HepG2 (cell line): Measurements from ENCODE around the gene DCP2. TPM values are rescaled to one million over a fixed set of nuclear protein-coding genes. Genes with fewer than 3 reads are reported as not detected.

ENCODE experiments used
- ATAC-seq: fragments of 200-7000 bp; cut with Tn5 transposase; 3 replicates; pipeline ENCODE4 v1.9.1; 2020; ENCODE audit warnings: mild to moderate bottlenecking, moderate library complexity
- BruUV-seq: library from RNA; stranded (reverse); fragments of 400-500 nt; replicated peaks from 2 replicates; lab custom pipeline; 2021; lab: Mats Ljungman, UMichigan
- CTCF ChIA-PET: fragments of 300-600 bp; formaldehyde crosslinking; extraction: SDS; loops from one replicate; lab custom pipeline; 2021; ENCODE audit warnings: low total read pairs, inconsistent platforms, low intra/inter-chr PET ratio; lab: Yijun Ruan, JAX
- POLR2A ChIA-PET: fragments of 350-600 bp; sonication (Branson Sonifier 250); formaldehyde crosslinking; loops from one replicate; lab custom pipeline; 2020; ENCODE audit warnings: antibody characterized with exemption, inconsistent platforms; lab: Yijun Ruan, JAX
- DNase-seq: peaks from one replicate; pipeline ENCODE4 v3.0.0-alpha.2; 2015; ENCODE audit warnings: low spot score
- FAIRE-seq: peaks from 3 replicates; lab custom pipeline; 2011; peaks lifted over from hg19 to GRCh38; lab: Jason Lieb, UNC
- H2AFZ ChIP-seq: one replicate; pipeline ENCODE4 v1.6.1; 2011; ENCODE audit warnings: low read length, inconsistent platforms
- H3K27ac ChIP-seq: fragments of 300-600 bp; 3 replicates; pipeline ENCODE4 v1.8.0; 2011; ENCODE audit warnings: mixed run types, mild to moderate bottlenecking, mixed read lengths, low read length, inconsistent platforms; ENCODE audit not compliant: insufficient read depth; ENCODE audit errors: extremely low read length
- H3K27me3 ChIP-seq, 2 experiments: fragments of 200-600 bp in 1 of 2; 2 replicates in 1 of 2; 3 replicates in 1 of 2; pipeline versions ENCODE4 v1.6.0 to v1.8.0; 2011; ENCODE audit warnings: low read length in 2 of 2, mild to moderate bottlenecking in 2 of 2, moderate library complexity in 2 of 2, inconsistent platforms in 1 of 2; ENCODE audit not compliant: insufficient read depth in 2 of 2, control insufficient read depth in 1 of 2
- H3K36me3 ChIP-seq, 2 experiments: fragments of 200-600 bp in 1 of 2; replicated peaks in 1 of 2; 2 replicates in 1 of 2; 3 replicates in 1 of 2; pipeline versions ENCODE4 v1.5.1 to v1.8.0; 2011; ENCODE audit warnings: low read length in 2 of 2, inconsistent platforms in 1 of 2; ENCODE audit not compliant: insufficient read depth in 2 of 2, control insufficient read depth in 1 of 2
- H3K4me1 ChIP-seq: 2 replicates; pipeline ENCODE4 v1.5.1; 2012; ENCODE audit warnings: low read length, inconsistent platforms; ENCODE audit not compliant: insufficient read depth
- H3K4me2 ChIP-seq: 2 replicates; pipeline ENCODE4 v1.6.0; 2011; ENCODE audit warnings: low read depth, low read length, inconsistent platforms
- H3K4me3 ChIP-seq, 3 experiments: fragments of 200-600 bp in 1 of 3; sonication (generic), shearing (Covaris generic) in 1 of 3; replicated peaks in 1 of 3; 2 replicates each; pipeline ENCODE4 v1.5.1; 2011 to 2016; ENCODE audit warnings: low read length in 3 of 3, inconsistent platforms in 2 of 3, low read depth in 2 of 3, mild to moderate bottlenecking in 2 of 3, control low read depth in 1 of 3, mixed read lengths in 1 of 3; ENCODE audit not compliant: insufficient read depth in 1 of 3
- H3K79me2 ChIP-seq: one replicate; pipeline ENCODE4 v1.6.1; 2011; ENCODE audit warnings: low read length, inconsistent platforms; ENCODE audit not compliant: insufficient read depth
- H3K9ac ChIP-seq: 2 replicates; pipeline ENCODE4 v1.6.0; 2011; ENCODE audit warnings: mild to moderate bottlenecking, low read depth, low read length, inconsistent platforms; ENCODE audit not compliant: insufficient read depth
- H3K9me3 ChIP-seq: 2 replicates; pipeline ENCODE4 v1.5.1; 2012; ENCODE audit warnings: mild to moderate bottlenecking, low read length
- H4K20me1 ChIP-seq: 2 replicates; pipeline ENCODE4 v1.6.0; 2011; ENCODE audit warnings: inconsistent platforms, mild to moderate bottlenecking, low read length, moderate library complexity; ENCODE audit not compliant: insufficient read depth
- FOXP1 ChIP-seq, 2 experiments: fragments of 450-650 bp in 1 of 2; IDR thresholded peaks; 2 replicates each; pipeline ENCODE4 v1.6.1; 2017 to 2018; ENCODE audit warnings: antibody characterized with exemption in 1 of 2
- FUBP1 ChIP-seq: sonication (generic); formaldehyde crosslinking; IDR thresholded peaks from 2 replicates; pipeline ENCODE4 v1.5.1; 2020; ENCODE audit warnings: missing genetic modification reagents, mild to moderate bottlenecking, borderline replicate concordance
- HES4 ChIP-seq: sonication (generic); formaldehyde crosslinking; IDR thresholded peaks from 2 replicates; pipeline ENCODE4 v1.9.0; 2021; ENCODE audit warnings: mild to moderate bottlenecking, missing genetic modification reagents, borderline replicate concordance
- HNRNPH1 ChIP-seq: fragments of 200-400 bp; formaldehyde crosslinking; optimal IDR thresholded peaks from 2 replicates; pipeline ENCODE3; 2017; ENCODE audit warnings: mild to moderate bottlenecking, low read depth, low read length
- MAF1 ChIP-seq: sonication (generic); formaldehyde crosslinking; IDR thresholded peaks from 2 replicates; pipeline ENCODE4 v1.5.0; 2020; ENCODE audit warnings: missing genetic modification reagents, borderline replicate concordance
- MAFK ChIP-seq, 2 experiments: IDR thresholded peaks in 1 of 2; conservative IDR thresholded peaks in 1 of 2; 2 replicates each; pipeline ENCODE4 v1.6.1; 2011; ENCODE audit warnings: improper control_type of control experiment in 2 of 2, low read length in 2 of 2
- RBM22 ChIP-seq: fragments of 200-400 bp; formaldehyde crosslinking; optimal IDR thresholded peaks from 2 replicates; pipeline ENCODE3; 2017; ENCODE audit warnings: mild to moderate bottlenecking, low read length, moderate library complexity
- TAF15 ChIP-seq: fragments of 200-400 bp; formaldehyde crosslinking; IDR thresholded peaks from one replicate; pipeline ENCODE4 v1.6.1; 2018; ENCODE audit warnings: mild to moderate bottlenecking, low read depth, low read length; ENCODE audit not compliant: poor library complexity, severe bottlenecking
- TSC22D2 ChIP-seq: sonication (generic); formaldehyde crosslinking; IDR thresholded peaks from 2 replicates; pipeline ENCODE4 v1.5.1; 2020; ENCODE audit warnings: missing genetic modification reagents, mild to moderate bottlenecking, borderline replicate concordance
- ZKSCAN8 ChIP-seq: IDR thresholded peaks from 2 replicates; pipeline ENCODE4 v1.6.1; 2016; ENCODE audit warnings: borderline replicate concordance, missing genetic modification reagents, missing compliant biosample characterization
- ZNF720 ChIP-seq: sonication (generic); formaldehyde crosslinking; IDR thresholded peaks from 2 replicates; pipeline ENCODE4 v1.4.0; 2020; ENCODE audit warnings: missing genetic modification reagents
- ZNF772 ChIP-seq: sonication (generic); formaldehyde crosslinking; IDR thresholded peaks from 2 replicates; pipeline ENCODE4 v1.5.0; 2020; ENCODE audit warnings: mild to moderate bottlenecking, missing genetic modification reagents
- ZNF775 ChIP-seq: sonication (generic); formaldehyde crosslinking; IDR thresholded peaks from 2 replicates; pipeline ENCODE4 v1.4.0; 2020; ENCODE audit warnings: missing genetic modification reagents, mild to moderate bottlenecking, moderate library complexity, borderline replicate concordance
- WGBS: methylation state at CpG from one replicate; pipeline ENCODE4 v1.1.6; 2017; ENCODE audit warnings: low lambda C conversion rate; 5-methylcytosine and 5-hydroxymethylcytosine counted together
- in situ Hi-C: cut with HindIII; loops from 2 replicates; pipeline ENCODE4 v1.10.0; 2017; ENCODE audit warnings: low pct_unique_long_range_greater_than_20kb; ENCODE audit not compliant: extremely low pct_ligation_motif_present
- intact Hi-C: fragments of 100-400 bp; cut with micrococcal nuclease; formaldehyde crosslinking; loops from one replicate; pipeline ENCODE4 v1.10.0; 2022; ENCODE audit not compliant: unreplicated experiment
- polyA plus RNA-seq, 8 experiments: library from polyadenylated mRNA; depleted of rRNA in 3 of 8; stranded (reverse) in 7 of 8; unstranded in 1 of 8; fragments of >200 nt; fragmentation: Illumina TruSeq in 4 of 8; extraction: Trizol in 4 of 8; gene quantifications; 2 replicates each; pipeline versions ENCODE4 v1.2.1 to v1.2.3, GENCODE V29; 2011 to 2016; ENCODE audit warnings: low read depth in 4 of 8, missing spikeins in 1 of 8, mixed read lengths in 1 of 8; ENCODE audit not compliant: insufficient read depth in 1 of 8
- total RNA-seq, 5 experiments: library from RNA; depleted of rRNA; stranded (reverse); fragments of >200 nt; fragmentation: Illumina TruSeq; extraction: Trizol; gene quantifications; 2 replicates each; pipeline ENCODE4 v1.2.3, GENCODE V29; 2016; ENCODE audit warnings: low read depth in 1 of 5
- TF ChIP-seq, protein P1 (sequence below): sonication (generic); formaldehyde crosslinking; IDR thresholded peaks from 2 replicates; pipeline ENCODE4 v1.5.0; 2020; ENCODE audit warnings: mild to moderate bottlenecking, missing genetic modification reagents, borderline replicate concordance

DCP2 gene
- total and polyA plus RNA-seq, 2 of the 13 experiments (the other 11 are each of a cell fraction or from before 2014, with no cell fraction given) = 16.2 to 63.4 TPM

GRCh38 chr5:112938286-112938685 is 38.3 kb upstream of the DCP2 start (continued):
- no peak for TF ChIP-seq FOXP1 (IDR thresholded peaks at IDR 0.05)
- no peak for TF ChIP-seq FOXP1 (CRISPR knock-in tag; IDR thresholded peaks at IDR 0.05)
- TF ChIP-seq ZKSCAN8 (CRISPR knock-in tag) = no peak
- no peak for TF ChIP-seq RBM22
- no peak for TF ChIP-seq TSC22D2 (CRISPR knock-in tag)
- no peak for TF ChIP-seq ZNF775 (CRISPR knock-in tag)
- no peak for TF ChIP-seq HES4 (CRISPR knock-in tag)
- no peak for TF ChIP-seq ZNF772 (CRISPR knock-in tag)
- TF ChIP-seq HNRNPH1 = no peak
- no peak for TF ChIP-seq FUBP1 (CRISPR knock-in tag)
- no peak for TF ChIP-seq ZNF720 (CRISPR knock-in tag)

GRCh38 chr5:112940670-112941069 is 35.9 kb upstream of the DCP2 start:
- FAIRE-seq (no peak), ATAC-seq (no peak), DNase-seq (no peak)
- H3K9me3 ChIP-seq = no peaks in the 10 kb centered on the region
- POLR2A ChIA-PET = interaction anchor here (0.6 kb wide), 1 partner anchor 36 kb away, joined by 3 read pairs; the partner anchor contains the start of gene DCP2
- H2AFZ ChIP-seq = no peak overlapping the region
- no peaks in the 10 kb centered on the region for H4K20me1 ChIP-seq
- intact Hi-C loops (no loop called here), in situ Hi-C loops (no loop called here)
- CTCF ChIA-PET = no interaction called here
- no peaks in the 10 kb centered on the region for H3K4me1 ChIP-seq
- no peaks in the 10 kb centered on the region for H3K27me3 ChIP-seq
- no peak overlapping the region for H3K4me3 ChIP-seq
- no peaks in the 10 kb centered on the region for H3K36me3 ChIP-seq
- no peak overlapping the region for H3K27ac ChIP-seq
- H3K79me2 ChIP-seq = no peaks in the 10 kb centered on the region
- WGBS = 48% methylated on average over 2 of the region's 2 CpGs
- no peak overlapping the region for H3K9ac ChIP-seq
- H3K4me2 ChIP-seq = no peak overlapping the region
- no TSS peak for BruUV-seq
- no peak for TF ChIP-seq MAF1 (CRISPR knock-in tag)
- TF ChIP-seq TAF15 = no peak
- peak; percentile 61 to 86 for TF ChIP-seq MAFK (conservative IDR thresholded peaks at IDR 0.05 in 1 of 2, IDR thresholded peaks at IDR 0.05 in 1 of 2; ENCODE audit: low read length in 2 of 2)
- TF ChIP-seq, protein P1, sequence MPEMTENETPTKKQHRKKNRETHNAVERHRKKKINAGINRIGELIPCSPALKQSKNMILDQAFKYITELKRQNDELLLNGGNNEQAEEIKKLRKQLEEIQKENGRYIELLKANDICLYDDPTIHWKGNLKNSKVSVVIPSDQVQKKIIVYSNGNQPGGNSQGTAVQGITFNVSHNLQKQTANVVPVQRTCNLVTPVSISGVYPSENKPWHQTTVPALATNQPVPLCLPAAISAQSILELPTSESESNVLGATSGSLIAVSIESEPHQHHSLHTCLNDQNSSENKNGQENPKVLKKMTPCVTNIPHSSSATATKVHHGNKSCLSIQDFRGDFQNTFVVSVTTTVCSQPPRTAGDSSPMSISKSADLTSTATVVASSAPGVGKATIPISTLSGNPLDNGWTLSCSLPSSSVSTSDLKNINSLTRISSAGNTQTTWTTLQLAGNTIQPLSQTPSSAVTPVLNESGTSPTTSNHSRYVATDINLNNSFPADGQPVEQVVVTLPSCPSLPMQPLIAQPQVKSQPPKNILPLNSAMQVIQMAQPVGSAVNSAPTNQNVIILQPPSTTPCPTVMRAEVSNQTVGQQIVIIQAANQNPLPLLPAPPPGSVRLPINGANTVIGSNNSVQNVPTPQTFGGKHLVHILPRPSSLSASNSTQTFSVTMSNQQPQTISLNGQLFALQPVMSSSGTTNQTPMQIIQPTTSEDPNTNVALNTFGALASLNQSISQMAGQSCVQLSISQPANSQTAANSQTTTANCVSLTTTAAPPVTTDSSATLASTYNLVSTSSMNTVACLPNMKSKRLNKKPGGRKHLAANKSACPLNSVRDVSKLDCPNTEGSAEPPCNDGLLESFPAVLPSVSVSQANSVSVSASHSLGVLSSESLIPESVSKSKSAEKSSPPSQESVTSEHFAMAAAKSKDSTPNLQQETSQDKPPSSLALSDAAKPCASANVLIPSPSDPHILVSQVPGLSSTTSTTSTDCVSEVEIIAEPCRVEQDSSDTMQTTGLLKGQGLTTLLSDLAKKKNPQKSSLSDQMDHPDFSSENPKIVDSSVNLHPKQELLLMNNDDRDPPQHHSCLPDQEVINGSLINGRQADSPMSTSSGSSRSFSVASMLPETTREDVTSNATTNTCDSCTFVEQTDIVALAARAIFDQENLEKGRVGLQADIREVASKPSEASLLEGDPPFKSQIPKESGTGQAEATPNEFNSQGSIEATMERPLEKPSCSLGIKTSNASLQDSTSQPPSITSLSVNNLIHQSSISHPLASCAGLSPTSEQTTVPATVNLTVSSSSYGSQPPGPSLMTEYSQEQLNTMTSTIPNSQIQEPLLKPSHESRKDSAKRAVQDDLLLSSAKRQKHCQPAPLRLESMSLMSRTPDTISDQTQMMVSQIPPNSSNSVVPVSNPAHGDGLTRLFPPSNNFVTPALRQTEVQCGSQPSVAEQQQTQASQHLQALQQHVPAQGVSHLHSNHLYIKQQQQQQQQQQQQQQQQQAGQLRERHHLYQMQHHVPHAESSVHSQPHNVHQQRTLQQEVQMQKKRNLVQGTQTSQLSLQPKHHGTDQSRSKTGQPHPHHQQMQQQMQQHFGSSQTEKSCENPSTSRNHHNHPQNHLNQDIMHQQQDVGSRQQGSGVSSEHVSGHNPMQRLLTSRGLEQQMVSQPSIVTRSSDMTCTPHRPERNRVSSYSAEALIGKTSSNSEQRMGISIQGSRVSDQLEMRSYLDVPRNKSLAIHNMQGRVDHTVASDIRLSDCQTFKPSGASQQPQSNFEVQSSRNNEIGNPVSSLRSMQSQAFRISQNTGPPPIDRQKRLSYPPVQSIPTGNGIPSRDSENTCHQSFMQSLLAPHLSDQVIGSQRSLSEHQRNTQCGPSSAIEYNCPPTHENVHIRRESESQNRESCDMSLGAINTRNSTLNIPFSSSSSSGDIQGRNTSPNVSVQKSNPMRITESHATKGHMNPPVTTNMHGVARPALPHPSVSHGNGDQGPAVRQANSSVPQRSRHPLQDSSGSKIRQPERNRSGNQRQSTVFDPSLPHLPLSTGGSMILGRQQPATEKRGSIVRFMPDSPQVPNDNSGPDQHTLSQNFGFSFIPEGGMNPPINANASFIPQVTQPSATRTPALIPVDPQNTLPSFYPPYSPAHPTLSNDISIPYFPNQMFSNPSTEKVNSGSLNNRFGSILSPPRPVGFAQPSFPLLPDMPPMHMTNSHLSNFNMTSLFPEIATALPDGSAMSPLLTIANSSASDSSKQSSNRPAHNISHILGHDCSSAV (CRISPR knock-in tag) = no peak
